K562 (cell line): Measurements from ENCODE around the gene RNF217. TPM values are rescaled to one million over a fixed set of nuclear protein-coding genes. Genes with fewer than 3 reads are reported as not detected.

ENCODE experiments used
- ATAC-seq: fragments of 200-7000 bp; cut with Tn5 transposase; 3 replicates; pipeline ENCODE4 v1.9.1; 2020; ENCODE audit warnings: moderate library complexity
- BruUV-seq: library from RNA; stranded (reverse); fragments of 400-500 nt; replicated peaks from 2 replicates; lab custom pipeline; 2021; lab: Mats Ljungman, UMichigan
- CTCF ChIA-PET: fragments of 300-600 bp; formaldehyde crosslinking; extraction: SDS; loops from one replicate; lab custom pipeline; 2021; ENCODE audit warnings: low intra/inter-chr PET ratio; lab: Yijun Ruan, JAX
- POLR2A ChIA-PET: fragments of 300-600, 350-650 bp; sonication (Branson Sonifier 250); formaldehyde crosslinking; extraction: SDS; loops from one replicate; lab custom pipeline; 2021; ENCODE audit warnings: antibody characterized with exemption, inconsistent platforms; lab: Yijun Ruan, JAX
- DNase-seq, 4 experiments: peaks; one replicate each; pipeline versions ENCODE4 v3.0.0 to v3.0.0-alpha.2; 2011 to 2018; ENCODE audit warnings: low spot score in 3 of 4, mixed read lengths in 3 of 4; ENCODE audit errors: extremely low read depth in 1 of 4
- FAIRE-seq: peaks from 2 replicates; lab custom pipeline; 2011; peaks lifted over from hg19 to GRCh38; lab: Jason Lieb, UNC
- H2AFZ ChIP-seq: 2 replicates; pipeline ENCODE4 v1.6.0; 2011; ENCODE audit warnings: low read depth, low read length, control low read depth, inconsistent platforms
- H3K27ac ChIP-seq: fragments of 200-600 bp; 3 replicates; pipeline ENCODE4 v1.8.0; 2011; ENCODE audit warnings: low read depth, mild to moderate bottlenecking, control low read depth, inconsistent platforms, low read length, moderate library complexity, mixed read lengths; ENCODE audit errors: extremely low read depth
- H3K27me3 ChIP-seq, 2 experiments: fragments of 300-600 bp in 1 of 2; 2 replicates in 1 of 2; 3 replicates in 1 of 2; pipeline versions ENCODE4 v1.6.0 to v1.8.0; 2011; ENCODE audit warnings: inconsistent platforms in 2 of 2, low read length in 2 of 2, mild to moderate bottlenecking in 1 of 2, mixed read lengths in 1 of 2, moderate library complexity in 1 of 2; ENCODE audit not compliant: control insufficient read depth in 2 of 2, insufficient read depth in 2 of 2
- H3K36me3 ChIP-seq: fragments of 300-600 bp; 3 replicates; pipeline ENCODE4 v1.8.0; 2011; ENCODE audit warnings: mild to moderate bottlenecking, low read length, inconsistent platforms; ENCODE audit not compliant: control insufficient read depth, insufficient read depth
- H3K4me1 ChIP-seq, 2 experiments: fragments of 200-600 bp in 1 of 2; replicated peaks in 1 of 2; 2 replicates in 1 of 2; 3 replicates in 1 of 2; pipeline versions ENCODE4 v1.5.1 to v1.8.0; 2011; ENCODE audit warnings: inconsistent platforms in 2 of 2, low read length in 2 of 2, mild to moderate bottlenecking in 1 of 2, mixed read lengths in 1 of 2, moderate library complexity in 1 of 2; ENCODE audit not compliant: control insufficient read depth in 2 of 2, insufficient read depth in 2 of 2
- H3K4me2 ChIP-seq: 2 replicates; pipeline ENCODE4 v1.6.1; 2011; ENCODE audit warnings: low read length, control low read depth, inconsistent platforms, mixed read lengths; ENCODE audit not compliant: insufficient read depth
- H3K4me3 ChIP-seq: fragments of 200-600 bp; sonication (generic), shearing (Covaris generic); 2 replicates; pipeline ENCODE4 v1.5.1; 2016; ENCODE audit warnings: control low read depth, inconsistent platforms
- H3K79me2 ChIP-seq: fragments of 200-600 bp; 3 replicates; pipeline ENCODE4 v1.8.0; 2011; ENCODE audit warnings: low read length, inconsistent platforms; ENCODE audit not compliant: control insufficient read depth, insufficient read depth
- H3K9ac ChIP-seq, 2 experiments: 2 replicates each; pipeline versions ENCODE4 v1.6.0 to v1.6.1; 2011; ENCODE audit warnings: low read depth in 2 of 2, low read length in 2 of 2, control low read depth in 1 of 2, inconsistent platforms in 1 of 2, mild to moderate bottlenecking in 1 of 2, mixed read lengths in 1 of 2; ENCODE audit not compliant: insufficient read depth in 1 of 2
- H3K9me1 ChIP-seq: one replicate; pipeline ENCODE4 v1.6.0; 2011; ENCODE audit warnings: inconsistent platforms, mild to moderate bottlenecking, low read length, moderate library complexity; ENCODE audit not compliant: control insufficient read depth, insufficient read depth
- H3K9me3 ChIP-seq: replicated peaks from 2 replicates; pipeline ENCODE4 v1.5.1; 2011; ENCODE audit warnings: low read depth, low read length, inconsistent platforms; ENCODE audit not compliant: control insufficient read depth, insufficient read depth
- H4K20me1 ChIP-seq: replicated peaks from 2 replicates; pipeline ENCODE4 v1.6.1; 2011; ENCODE audit warnings: low read length, inconsistent platforms, mixed read lengths; ENCODE audit not compliant: control insufficient read depth, insufficient read depth
- EZH2 ChIP-seq: IDR thresholded peaks from 2 replicates; pipeline ENCODE4 v1.6.1; 2012; ENCODE audit warnings: low read depth, mild to moderate bottlenecking, inconsistent platforms, low read length, borderline replicate concordance
- GTF2F1 ChIP-seq: IDR thresholded peaks from 2 replicates; pipeline ENCODE4 v1.6.1; 2011; ENCODE audit warnings: low read depth, low read length, improper control_type of control experiment
- L3MBTL2 ChIP-seq: fragments of 450-650 bp; IDR thresholded peaks from 2 replicates; pipeline ENCODE4 v1.6.1; 2016; ENCODE audit warnings: mild to moderate bottlenecking, moderate library complexity
- PCBP1 ChIP-seq: fragments of 200-400 bp; formaldehyde crosslinking; IDR thresholded peaks from 2 replicates; pipeline ENCODE4 v1.6.1; 2018; ENCODE audit warnings: mild to moderate bottlenecking, low read depth, low read length; ENCODE audit not compliant: poor library complexity, severe bottlenecking
- POLR2B ChIP-seq: fragments of 450-650 bp; IDR thresholded peaks from 2 replicates; pipeline ENCODE4 v1.6.1; 2018; ENCODE audit warnings: low read depth; ENCODE audit not compliant: partially characterized antibody
- PTRF ChIP-seq: fragments of 450-650 bp; IDR thresholded peaks from 2 replicates; pipeline ENCODE4 v1.6.1; 2016; ENCODE audit warnings: mild to moderate bottlenecking, missing genetic modification characterization, missing compliant biosample characterization
- ZNF197 ChIP-seq: fragments of 200-800 bp; sonication (Bioruptor generic); IDR thresholded peaks from 2 replicates; pipeline ENCODE4 v1.6.1; 2016; ENCODE audit warnings: low read depth, missing genetic modification characterization, missing compliant biosample characterization
- WGBS: fragments of 100-300 bp; shearing (Covaris generic); methylation state at CpG from one replicate; pipeline ENCODE4 v1.1.6; 2016; ENCODE audit warnings: low coverage, mixed read lengths; ENCODE audit not compliant: insufficient coverage; ENCODE audit errors: missing lambda C conversion rate; 5-methylcytosine and 5-hydroxymethylcytosine counted together
- in situ Hi-C: fragments of 300-500 bp; cut with MboI; formaldehyde crosslinking; loops from 4 replicates; pipeline ENCODE4 v1.15.0; 2018; ENCODE audit warnings: inconsistent platforms, mixed read lengths
- intact Hi-C: fragments of 100-400 bp; cut with micrococcal nuclease; formaldehyde crosslinking; loops from 2 replicates; pipeline ENCODE4 v1.14.2; 2022
- polyA plus RNA-seq, 8 experiments: library from polyadenylated mRNA; depleted of rRNA in 4 of 8; stranded (reverse) in 5 of 8; unstranded in 3 of 8; fragments of >200 nt; fragmentation: Nextera tagmentation in 2 of 8; fragmentation: Illumina TruSeq in 1 of 8; extraction: Ambion mirVana in 2 of 8; extraction: Trizol in 1 of 8; gene quantifications; 2 replicates each; pipeline versions ENCODE4 v1.2.1 to v1.2.3, GENCODE V29; 2011 to 2014; ENCODE audit warnings: inconsistent platforms in 1 of 8, missing spikeins in 1 of 8
- total RNA-seq, 7 experiments: library from RNA; depleted of rRNA in 6 of 7; stranded (reverse); fragments of >200 nt in 6 of 7; fragmentation: Illumina TruSeq in 2 of 7; extraction: Trizol in 2 of 7; gene quantifications; 2 replicates each; pipeline versions ENCODE4 v1.2.1 to v1.2.3, GENCODE V29; 2011 to 2021; ENCODE audit warnings: low replicate concordance in 1 of 7
- TF ChIP-seq, protein P1 (sequence below): fragments of 250-450 bp; sonication (Bioruptor Pico); IDR thresholded peaks from 2 replicates; pipeline ENCODE4 v1.8.0; 2022; ENCODE audit warnings: inconsistent platforms, mild to moderate bottlenecking, moderate library complexity, borderline replicate concordance
- TF ChIP-seq, protein P2 (sequence below), 2 experiments: IDR thresholded peaks; 2 replicates each; pipeline ENCODE4 v1.6.1; 2012; ENCODE audit warnings: improper control_type of control experiment in 2 of 2, low read depth in 2 of 2, low read length in 2 of 2, borderline replicate concordance in 1 of 2
- TF ChIP-seq, protein P3 (sequence below), 2 experiments: fragments of 450-650 bp; IDR thresholded peaks; 2 replicates each; pipeline ENCODE4 v1.6.1; 2018; ENCODE audit warnings: mild to moderate bottlenecking in 2 of 2, low read depth in 1 of 2; ENCODE audit not compliant: partially characterized antibody in 2 of 2
- TF ChIP-seq, protein P4 (sequence below): fragments of 450-650 bp; IDR thresholded peaks from 2 replicates; pipeline ENCODE4 v1.6.1; 2018; ENCODE audit warnings: mild to moderate bottlenecking, low read depth; ENCODE audit not compliant: partially characterized antibody

RNF217 gene
- total and polyA plus RNA-seq, 9 of the 15 experiments (the other 6 are each of a cell fraction or from before 2014, with no cell fraction given): 2.9 to 25.6 (median 12.0) TPM

DNA sequence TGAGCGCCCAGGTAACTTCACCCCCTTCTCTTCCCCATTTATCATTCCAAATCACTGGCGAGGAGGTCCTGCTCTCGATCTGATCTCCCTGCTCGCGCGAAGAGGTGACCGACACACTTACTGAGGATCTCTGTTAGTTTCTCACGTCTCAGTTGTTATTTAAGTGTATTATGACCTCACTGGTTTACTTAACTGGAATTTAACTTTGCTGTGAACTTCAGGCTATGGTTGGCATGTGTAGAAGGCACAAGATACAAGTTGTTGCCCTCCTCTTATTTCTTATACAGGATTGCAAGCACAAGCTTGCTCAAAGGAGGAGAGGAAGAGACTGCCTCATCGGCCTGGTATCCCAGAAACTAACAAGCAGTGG lies 1.2 kb downstream of the RNF217 start:
- FAIRE-seq (no peak), DNase-seq (peak in 1 of 4 experiments; percentile 55), ATAC-seq (peak; percentile 3)
- peaks cover 73% of the 10 kb centered on the region for H3K79me2 ChIP-seq
- H3K4me2 ChIP-seq: peak overlapping the region; percentile 93
- ChIA-PET POLR2A (interaction anchor here (1.2 to 1.8 kb wide), 3 partner anchors 16 to 212 kb away, joined by 4 read pairs; no protein-coding TSS in a partner anchor), CTCF (no interaction called here)
- 0% methylated on average over 9 of the region's 9 CpGs for WGBS
- in situ Hi-C loops (no loop called here), intact Hi-C loops (loop anchor here (5.0 to 10.0 kb wide), 3 partner anchors 189 to 821 kb away; partner anchors contain the start of genes HDDC2 and TPD52L1)
- H2AFZ ChIP-seq: peak overlapping the region; percentile 70
- H3K27ac ChIP-seq: peak overlapping the region; percentile 84
- no peaks in the 10 kb centered on the region for H3K27me3 ChIP-seq
- no peaks in the 10 kb centered on the region for H3K9me1 ChIP-seq
- H3K4me1 ChIP-seq: peaks cover 19 to 22% of the 10 kb centered on the region in 2 experiments
- H3K4me3 ChIP-seq: peak overlapping the region; percentile 75
- H3K36me3 ChIP-seq: peaks cover 27% of the 10 kb centered on the region
- H3K9me3 ChIP-seq: no peaks in the 10 kb centered on the region
- no TSS peak for BruUV-seq
- H3K9ac ChIP-seq: peak overlapping the region; percentile 89 to 97
- no peaks in the 10 kb centered on the region for H4K20me1 ChIP-seq
- TF ChIP-seq, protein P1, sequence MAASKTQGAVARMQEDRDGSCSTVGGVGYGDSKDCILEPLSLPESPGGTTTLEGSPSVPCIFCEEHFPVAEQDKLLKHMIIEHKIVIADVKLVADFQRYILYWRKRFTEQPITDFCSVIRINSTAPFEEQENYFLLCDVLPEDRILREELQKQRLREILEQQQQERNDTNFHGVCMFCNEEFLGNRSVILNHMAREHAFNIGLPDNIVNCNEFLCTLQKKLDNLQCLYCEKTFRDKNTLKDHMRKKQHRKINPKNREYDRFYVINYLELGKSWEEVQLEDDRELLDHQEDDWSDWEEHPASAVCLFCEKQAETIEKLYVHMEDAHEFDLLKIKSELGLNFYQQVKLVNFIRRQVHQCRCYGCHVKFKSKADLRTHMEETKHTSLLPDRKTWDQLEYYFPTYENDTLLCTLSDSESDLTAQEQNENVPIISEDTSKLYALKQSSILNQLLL: no peak
- TF ChIP-seq ZNF197: no peak
- no peak for TF ChIP-seq L3MBTL2
- no peak for TF ChIP-seq PTRF (tag)
- TF ChIP-seq, protein P2, sequence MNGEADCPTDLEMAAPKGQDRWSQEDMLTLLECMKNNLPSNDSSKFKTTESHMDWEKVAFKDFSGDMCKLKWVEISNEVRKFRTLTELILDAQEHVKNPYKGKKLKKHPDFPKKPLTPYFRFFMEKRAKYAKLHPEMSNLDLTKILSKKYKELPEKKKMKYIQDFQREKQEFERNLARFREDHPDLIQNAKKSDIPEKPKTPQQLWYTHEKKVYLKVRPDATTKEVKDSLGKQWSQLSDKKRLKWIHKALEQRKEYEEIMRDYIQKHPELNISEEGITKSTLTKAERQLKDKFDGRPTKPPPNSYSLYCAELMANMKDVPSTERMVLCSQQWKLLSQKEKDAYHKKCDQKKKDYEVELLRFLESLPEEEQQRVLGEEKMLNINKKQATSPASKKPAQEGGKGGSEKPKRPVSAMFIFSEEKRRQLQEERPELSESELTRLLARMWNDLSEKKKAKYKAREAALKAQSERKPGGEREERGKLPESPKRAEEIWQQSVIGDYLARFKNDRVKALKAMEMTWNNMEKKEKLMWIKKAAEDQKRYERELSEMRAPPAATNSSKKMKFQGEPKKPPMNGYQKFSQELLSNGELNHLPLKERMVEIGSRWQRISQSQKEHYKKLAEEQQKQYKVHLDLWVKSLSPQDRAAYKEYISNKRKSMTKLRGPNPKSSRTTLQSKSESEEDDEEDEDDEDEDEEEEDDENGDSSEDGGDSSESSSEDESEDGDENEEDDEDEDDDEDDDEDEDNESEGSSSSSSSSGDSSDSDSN (IDR thresholded peaks at IDR 0.05; ENCODE audit: borderline replicate concordance in 1 of 2, low read depth in 2 of 2, low read length in 2 of 2): peak in 1 of 2 experiments; percentile 21; a peak in 1 of 4 replicates
- TF ChIP-seq EZH2: no peak
- TF ChIP-seq GTF2F1: no peak
- no peak for TF ChIP-seq POLR2B
- TF ChIP-seq PCBP1: no peak
- TF ChIP-seq, protein P3, sequence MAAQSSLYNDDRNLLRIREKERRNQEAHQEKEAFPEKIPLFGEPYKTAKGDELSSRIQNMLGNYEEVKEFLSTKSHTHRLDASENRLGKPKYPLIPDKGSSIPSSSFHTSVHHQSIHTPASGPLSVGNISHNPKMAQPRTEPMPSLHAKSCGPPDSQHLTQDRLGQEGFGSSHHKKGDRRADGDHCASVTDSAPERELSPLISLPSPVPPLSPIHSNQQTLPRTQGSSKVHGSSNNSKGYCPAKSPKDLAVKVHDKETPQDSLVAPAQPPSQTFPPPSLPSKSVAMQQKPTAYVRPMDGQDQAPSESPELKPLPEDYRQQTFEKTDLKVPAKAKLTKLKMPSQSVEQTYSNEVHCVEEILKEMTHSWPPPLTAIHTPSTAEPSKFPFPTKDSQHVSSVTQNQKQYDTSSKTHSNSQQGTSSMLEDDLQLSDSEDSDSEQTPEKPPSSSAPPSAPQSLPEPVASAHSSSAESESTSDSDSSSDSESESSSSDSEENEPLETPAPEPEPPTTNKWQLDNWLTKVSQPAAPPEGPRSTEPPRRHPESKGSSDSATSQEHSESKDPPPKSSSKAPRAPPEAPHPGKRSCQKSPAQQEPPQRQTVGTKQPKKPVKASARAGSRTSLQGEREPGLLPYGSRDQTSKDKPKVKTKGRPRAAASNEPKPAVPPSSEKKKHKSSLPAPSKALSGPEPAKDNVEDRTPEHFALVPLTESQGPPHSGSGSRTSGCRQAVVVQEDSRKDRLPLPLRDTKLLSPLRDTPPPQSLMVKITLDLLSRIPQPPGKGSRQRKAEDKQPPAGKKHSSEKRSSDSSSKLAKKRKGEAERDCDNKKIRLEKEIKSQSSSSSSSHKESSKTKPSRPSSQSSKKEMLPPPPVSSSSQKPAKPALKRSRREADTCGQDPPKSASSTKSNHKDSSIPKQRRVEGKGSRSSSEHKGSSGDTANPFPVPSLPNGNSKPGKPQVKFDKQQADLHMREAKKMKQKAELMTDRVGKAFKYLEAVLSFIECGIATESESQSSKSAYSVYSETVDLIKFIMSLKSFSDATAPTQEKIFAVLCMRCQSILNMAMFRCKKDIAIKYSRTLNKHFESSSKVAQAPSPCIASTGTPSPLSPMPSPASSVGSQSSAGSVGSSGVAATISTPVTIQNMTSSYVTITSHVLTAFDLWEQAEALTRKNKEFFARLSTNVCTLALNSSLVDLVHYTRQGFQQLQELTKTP (IDR thresholded peaks at IDR 0.05; ENCODE audit: low read depth in 1 of 2, partially characterized antibody in 2 of 2): no peak
- TF ChIP-seq, protein P4, sequence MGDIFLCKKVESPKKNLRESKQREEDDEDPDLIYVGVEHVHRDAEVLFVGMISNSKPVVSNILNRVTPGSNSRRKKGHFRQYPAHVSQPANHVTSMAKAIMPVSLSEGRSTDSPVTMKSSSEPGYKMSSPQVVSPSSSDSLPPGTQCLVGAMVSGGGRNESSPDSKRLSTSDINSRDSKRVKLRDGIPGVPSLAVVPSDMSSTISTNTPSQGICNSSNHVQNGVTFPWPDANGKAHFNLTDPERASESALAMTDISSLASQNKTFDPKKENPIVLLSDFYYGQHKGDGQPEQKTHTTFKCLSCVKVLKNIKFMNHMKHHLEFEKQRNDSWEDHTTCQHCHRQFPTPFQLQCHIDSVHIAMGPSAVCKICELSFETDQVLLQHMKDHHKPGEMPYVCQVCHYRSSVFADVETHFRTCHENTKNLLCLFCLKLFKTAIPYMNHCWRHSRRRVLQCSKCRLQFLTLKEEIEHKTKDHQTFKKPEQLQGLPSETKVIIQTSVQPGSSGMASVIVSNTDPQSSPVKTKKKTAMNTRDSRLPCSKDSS: no peak
